ENCODE measurements around the gene PYGM.

PYGM gene

GRCh38 chr11:64731601-64732000 lies 28.2 kb downstream of the PYGM start:
- H3K27ac ChIP-seq (ENCODE audit: low read length) = no peak overlapping the region
- no CpG with 5 or more reads among the region's 3 CpGs for WGBS (ENCODE audit: insufficient coverage, insufficient read length)
- DNase-seq (ENCODE audit: low read depth, low spot score) = no peak
- H3K27me3 ChIP-seq (ENCODE audit: control insufficient read depth, insufficient read depth, low read length) = no peaks in the 10 kb centered on the region
- H3K9me3 ChIP-seq (ENCODE audit: control insufficient read depth, insufficient read depth, low read length) = no peaks in the 10 kb centered on the region
- H3K36me3 ChIP-seq (ENCODE audit: control insufficient read depth, insufficient read depth, low read length) = 0 out of 2 replicates have a peak, but pooled peaks cover 5% of the 10 kb centered on the region
- H3K4me1 ChIP-seq (ENCODE audit: control insufficient read depth, insufficient read depth, low read length) = peaks cover 1% of the 10 kb centered on the region; the same call in 1 of the 2 replicates
- H3K4me3 ChIP-seq (ENCODE audit: low read length) = no peak overlapping the region

DNA sequence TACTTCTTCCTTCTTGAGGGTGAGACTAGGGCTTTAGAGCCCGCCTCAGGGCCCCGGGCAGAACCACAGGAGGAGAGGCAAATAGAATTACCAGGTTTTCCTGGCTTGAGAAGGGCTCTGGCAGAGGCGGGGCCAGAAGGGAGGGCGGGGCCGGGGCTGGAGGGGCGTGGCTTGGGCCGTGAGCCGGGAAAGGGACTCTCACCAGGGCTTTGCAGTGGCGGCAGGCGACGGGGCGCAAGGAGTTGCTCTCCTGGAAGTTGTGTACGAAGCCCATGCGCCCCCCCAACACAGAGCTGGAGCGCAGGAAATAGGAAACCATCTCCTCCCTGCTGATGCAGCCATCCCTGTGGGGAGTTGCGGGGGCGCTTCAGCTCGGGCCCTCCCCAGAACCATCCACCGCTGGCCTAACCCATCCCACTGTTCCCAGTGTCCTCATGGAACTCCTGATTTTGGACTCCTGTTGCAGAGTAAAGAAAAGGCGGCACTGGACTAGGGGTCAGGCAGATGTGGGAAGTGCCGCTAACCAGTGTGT lies 29.9 kb downstream of the PYGM start:
- H3K36me3 ChIP-seq (ENCODE audit: control insufficient read depth, insufficient read depth, low read length) = 0 out of 2 replicates have a peak, but pooled peaks cover under 1% of the 10 kb centered on the region
- WGBS (ENCODE audit: insufficient coverage, insufficient read length) = no CpG with 5 or more reads among the region's 21 CpGs
- no peaks in the 10 kb centered on the region for H3K9me3 ChIP-seq (ENCODE audit: control insufficient read depth, insufficient read depth, low read length)
- no peak overlapping the region for H3K27ac ChIP-seq (ENCODE audit: low read length)
- H3K4me3 ChIP-seq (ENCODE audit: low read length) = no peak overlapping the region
- H3K4me1 ChIP-seq (ENCODE audit: control insufficient read depth, insufficient read depth, low read length) = peaks cover 12% of the 10 kb centered on the region
- DNase-seq (ENCODE audit: low read depth, low spot score) = no peak
- H3K27me3 ChIP-seq (ENCODE audit: control insufficient read depth, insufficient read depth, low read length) = no peaks in the 10 kb centered on the region

- DNase-seq (ENCODE audit: low read depth, low spot score) = no peak
- H3K36me3 ChIP-seq (ENCODE audit: control insufficient read depth, insufficient read depth, low read length) = no peaks in the 10 kb centered on the region
- no peaks in the 10 kb centered on the region for H3K9me3 ChIP-seq (ENCODE audit: control insufficient read depth, insufficient read depth, low read length)
- no CpG with 5 or more reads among the region's 11 CpGs for WGBS (ENCODE audit: insufficient coverage, insufficient read length)
- no peaks in the 10 kb centered on the region for H3K27me3 ChIP-seq (ENCODE audit: control insufficient read depth, insufficient read depth, low read length)
- H3K4me3 ChIP-seq (ENCODE audit: low read length) = no peak overlapping the region
- no peak overlapping the region for H3K27ac ChIP-seq (ENCODE audit: low read length)
- H3K4me1 ChIP-seq (ENCODE audit: control insufficient read depth, insufficient read depth, low read length) = peaks cover 15% of the 10 kb centered on the region
Observed at GRCh38 chr11:64728757-64729365, 30.9 kb downstream of the PYGM start.

GRCh38 chr11:64726867-64727530 lies 32.8 kb downstream of the PYGM start:
- DNase-seq (ENCODE audit: low read depth, low spot score) = no peak
- Histone ChIP-seq H3K4me1 (ENCODE audit: control insufficient read depth, insufficient read depth, low read length) (peaks cover 17% of the 10 kb centered on the region), H3K27me3 (ENCODE audit: control insufficient read depth, insufficient read depth, low read length) (peaks cover 4% of the 10 kb centered on the region; the same call in 1 of the 2 replicates), H3K27ac (ENCODE audit: low read length) (no peak overlapping the region), H3K9me3 (ENCODE audit: control insufficient read depth, insufficient read depth, low read length) (no peaks in the 10 kb centered on the region), H3K4me3 (ENCODE audit: low read length) (no peak overlapping the region), H3K36me3 (ENCODE audit: control insufficient read depth, insufficient read depth, low read length) (no peaks in the 10 kb centered on the region)
- no CpG with 5 or more reads among the region's 7 CpGs for WGBS (ENCODE audit: insufficient coverage, insufficient read length)

- Histone ChIP-seq H3K27ac (ENCODE audit: low read length) (no peak overlapping the region), H3K27me3 (ENCODE audit: control insufficient read depth, insufficient read depth, low read length) (peaks cover 7% of the 10 kb centered on the region; the same call in 1 of the 2 replicates), H3K4me1 (ENCODE audit: control insufficient read depth, insufficient read depth, low read length) (peaks cover 17% of the 10 kb centered on the region), H3K4me3 (ENCODE audit: low read length) (no peak overlapping the region), H3K9me3 (ENCODE audit: control insufficient read depth, insufficient read depth, low read length) (no peaks in the 10 kb centered on the region), H3K36me3 (ENCODE audit: control insufficient read depth, insufficient read depth, low read length) (no peaks in the 10 kb centered on the region)
- DNase-seq (ENCODE audit: low read depth, low spot score) = no peak
- WGBS (ENCODE audit: insufficient coverage, insufficient read length) = no CpG with 5 or more reads among the region's 9 CpGs
Observed at GRCh38 chr11:64726211-64726641, 33.5 kb downstream of the PYGM start.

DNA sequence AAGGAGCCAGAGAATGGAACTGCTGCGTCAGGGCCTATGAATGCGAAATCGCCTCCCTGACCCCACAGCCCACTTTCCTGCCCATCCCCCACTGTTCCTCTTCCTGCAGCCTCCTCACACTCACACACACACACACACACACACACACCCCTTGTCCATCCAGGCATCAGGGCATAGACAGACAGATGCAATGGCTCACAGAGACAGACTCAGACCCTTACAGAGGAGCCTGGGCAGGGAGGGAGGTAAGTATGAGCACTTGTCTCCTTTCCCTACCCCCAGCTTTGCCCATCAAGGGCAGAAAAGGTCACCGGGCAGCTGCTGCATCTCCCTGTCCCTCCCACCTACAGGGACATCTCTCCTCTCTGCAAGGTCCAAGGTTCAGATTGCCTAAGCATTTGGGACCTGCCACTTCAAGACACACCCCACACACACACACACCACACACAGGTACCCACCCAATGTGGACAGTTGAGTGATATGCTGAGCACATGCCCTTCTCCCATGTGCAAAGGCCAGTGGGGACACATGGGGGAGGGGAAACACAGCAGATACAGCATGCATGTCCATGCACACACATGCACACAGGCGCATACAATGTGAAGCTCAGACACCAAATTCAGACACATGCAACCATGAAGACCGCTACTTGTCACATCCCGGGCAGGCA lies 34.8 kb downstream of the PYGM start:
- peaks cover 7% of the 10 kb centered on the region; the same call in 1 of the 2 replicates for H3K27me3 ChIP-seq (ENCODE audit: control insufficient read depth, insufficient read depth, low read length)

GRCh38 chr11:64723907-64724862 lies 35.6 kb downstream of the PYGM start:
- WGBS (ENCODE audit: insufficient coverage, insufficient read length) = no CpG with 5 or more reads among the region's 9 CpGs
- H3K4me3 ChIP-seq (ENCODE audit: low read length) = no peak overlapping the region
- no peaks in the 10 kb centered on the region for H3K36me3 ChIP-seq (ENCODE audit: control insufficient read depth, insufficient read depth, low read length)
- H3K27me3 ChIP-seq (ENCODE audit: control insufficient read depth, insufficient read depth, low read length) = peaks cover 7% of the 10 kb centered on the region; the same call in 1 of the 2 replicates
- peaks cover 17% of the 10 kb centered on the region for H3K4me1 ChIP-seq (ENCODE audit: control insufficient read depth, insufficient read depth, low read length)
- no peak overlapping the region for H3K27ac ChIP-seq (ENCODE audit: low read length)
- H3K9me3 ChIP-seq (ENCODE audit: control insufficient read depth, insufficient read depth, low read length) = no peaks in the 10 kb centered on the region
- DNase-seq (ENCODE audit: low read depth, low spot score) = no peak

More for the DNA sequence above, 34.8 kb downstream of the PYGM start:
- H3K9me3 ChIP-seq (ENCODE audit: control insufficient read depth, insufficient read depth, low read length) = no peaks in the 10 kb centered on the region
- H3K36me3 ChIP-seq (ENCODE audit: control insufficient read depth, insufficient read depth, low read length) = no peaks in the 10 kb centered on the region
- DNase-seq (ENCODE audit: low read depth, low spot score) = no peak
- no peak overlapping the region for H3K4me3 ChIP-seq (ENCODE audit: low read length)
- H3K27ac ChIP-seq (ENCODE audit: low read length) = no peak overlapping the region
- no CpG with 5 or more reads among the region's 7 CpGs for WGBS (ENCODE audit: insufficient coverage, insufficient read length)
- peaks cover 17% of the 10 kb centered on the region for H3K4me1 ChIP-seq (ENCODE audit: control insufficient read depth, insufficient read depth, low read length)

- Histone ChIP-seq H3K4me3 (ENCODE audit: low read length) (peak within 1 kb of the TSS; percentile 61), H3K27me3 (ENCODE audit: control insufficient read depth, insufficient read depth, low read length) (peaks cover 7% of the 10 kb centered on the region; the same call in 1 of the 2 replicates), H3K9me3 (ENCODE audit: control insufficient read depth, insufficient read depth, low read length) (no peaks in the 10 kb centered on the region), H3K4me1 (ENCODE audit: control insufficient read depth, insufficient read depth, low read length) (peaks cover 16% of the 10 kb centered on the region), H3K27ac (ENCODE audit: low read length) (no peak within 1 kb of the TSS), H3K36me3 (ENCODE audit: control insufficient read depth, insufficient read depth, low read length) (no peaks in the 10 kb centered on the region)
- no CpG with 5 or more reads among the region's 66 CpGs for WGBS (ENCODE audit: insufficient coverage, insufficient read length)
- no peak for DNase-seq (ENCODE audit: low read depth, low spot score)
Observed at GRCh38 chr11:64723117-64723906, 36.5 kb downstream of the PYGM start, which contains the start of gene NRXN2. NRXN2 (minus strand) TSS chr11:64723197; CDS start chr11:64713699, 9,498 bp downstream.

All from iPS DF 6.9 (cell line).